GM18507 (cell line): ENCODE results near the gene PNPLA2.
A peak's percentile ranks its signal among the peaks of the same experiment; 100 is the strongest.

Source experiments
- DNase-seq: peaks from one replicate; pipeline ENCODE4 v3.0.0; 2011; ENCODE audit warnings: low read depth; ENCODE audit not compliant: insufficient read length; ENCODE audit errors: extremely low spot score
- FAIRE-seq: peaks from 2 replicates; lab custom pipeline; 2011; peaks lifted over from hg19 to GRCh38; lab: Jason Lieb, UNC

Gene PNPLA2

DNA sequence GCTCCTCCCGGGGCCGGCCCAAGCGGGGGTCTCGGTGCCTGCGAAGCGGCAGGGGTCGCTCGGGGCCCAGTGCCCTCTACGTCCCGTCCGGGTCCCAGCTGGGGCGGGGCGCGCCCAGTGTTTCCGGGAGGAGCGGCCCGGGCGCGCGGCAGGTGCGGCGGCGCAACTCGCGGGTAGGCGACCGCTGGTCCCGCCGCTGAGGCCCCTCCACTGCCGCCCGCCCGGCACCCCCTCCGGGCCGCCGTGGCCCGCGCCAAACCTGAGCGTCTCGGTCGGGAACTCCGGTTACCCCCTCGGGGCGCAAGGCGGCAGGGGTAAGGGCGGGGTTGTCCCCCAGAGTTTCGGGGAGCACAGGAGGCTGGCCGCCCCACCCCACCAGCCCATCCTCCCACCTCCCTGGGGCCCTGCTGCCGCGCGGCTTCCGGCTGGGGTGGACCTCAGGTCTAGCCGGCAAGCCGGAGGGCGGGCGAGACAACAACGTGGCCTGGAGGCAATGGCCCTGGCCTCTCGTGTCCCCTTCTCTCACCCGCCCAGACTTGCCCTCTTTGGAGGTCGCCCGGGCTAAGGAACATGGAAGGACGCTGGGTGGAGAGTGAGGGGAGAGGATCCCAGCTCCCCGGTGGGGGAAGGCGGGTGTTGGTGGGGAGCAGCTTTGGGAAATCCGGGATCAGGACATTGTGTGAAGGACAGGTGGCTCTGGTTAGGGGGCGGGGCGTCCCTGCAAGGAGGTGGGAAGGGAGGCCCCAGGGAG, 8.6 kb downstream of the PNPLA2 start:
- FAIRE-seq (peak; percentile 94), DNase-seq (no peak)

DNA sequence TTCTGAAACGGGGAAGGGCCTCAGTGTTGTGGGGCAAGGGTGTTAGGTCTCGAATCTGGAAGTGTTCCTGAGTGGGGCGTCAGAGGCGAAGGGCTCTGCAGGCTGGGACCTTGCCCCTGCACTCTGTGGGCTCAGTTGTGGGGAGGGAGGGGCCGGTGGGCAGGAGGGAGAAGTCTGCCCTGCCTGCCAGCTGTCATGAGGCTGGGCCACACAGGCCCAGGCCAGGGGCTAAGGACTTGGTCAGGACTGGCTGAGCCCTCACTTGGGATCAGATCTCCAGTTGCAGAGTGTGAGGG, 9.1 kb downstream of the PNPLA2 start, which contains the start of gene CRACR2B:
TSS of gene CRACR2B (plus strand) at position 23 of the 296 bp plus-strand sequence. CDS start 689 bp downstream, outside the sequence.
- no peak for FAIRE-seq

DNA sequence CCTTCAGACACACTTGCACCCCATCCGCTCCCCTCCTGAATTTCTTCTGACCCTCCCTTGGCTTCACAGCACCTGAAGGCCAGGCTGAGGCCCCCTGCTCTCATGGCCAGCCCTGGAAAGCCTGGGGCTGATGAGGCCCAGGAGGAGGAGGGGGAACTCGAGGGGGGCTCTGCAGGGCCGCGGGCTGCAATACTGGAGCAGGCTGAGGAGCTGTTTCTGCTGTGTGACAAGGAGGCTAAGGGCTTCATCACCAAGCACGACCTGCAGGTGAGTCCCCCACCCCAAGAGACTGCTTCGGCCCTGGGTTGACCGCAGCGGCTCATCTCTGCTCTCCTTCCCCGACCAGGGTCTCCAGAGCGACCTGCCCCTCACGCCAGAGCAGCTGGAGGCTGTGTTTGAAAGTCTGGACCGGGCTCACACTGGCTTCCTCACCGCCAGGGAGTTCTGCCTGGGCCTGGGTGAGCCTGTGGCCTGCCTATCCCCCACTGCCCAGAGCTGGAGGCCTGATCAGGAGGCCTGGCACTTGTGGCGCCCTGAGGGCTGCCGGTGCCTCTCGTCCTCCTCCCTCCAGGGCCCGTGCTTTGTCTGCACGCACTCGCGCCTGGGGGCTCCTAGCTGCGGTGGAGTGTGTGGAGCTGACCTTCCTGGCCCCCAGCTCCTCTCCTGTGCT, 9.9 kb downstream of the PNPLA2 start:
- FAIRE-seq: no peak
- no peak for DNase-seq

More for the DNA sequence above, 9.1 kb downstream of the PNPLA2 start, which contains the start of gene CRACR2B:
- no peak for DNase-seq

- FAIRE-seq (peak; percentile 77), DNase-seq (no peak)
Observed at GRCh38 chr11:829176-829846, 10.6 kb downstream of the PNPLA2 start.

- no peak for DNase-seq
- no peak for FAIRE-seq
Observed at GRCh38 chr11:829847-830294, 11.2 kb downstream of the PNPLA2 start.

DNA sequence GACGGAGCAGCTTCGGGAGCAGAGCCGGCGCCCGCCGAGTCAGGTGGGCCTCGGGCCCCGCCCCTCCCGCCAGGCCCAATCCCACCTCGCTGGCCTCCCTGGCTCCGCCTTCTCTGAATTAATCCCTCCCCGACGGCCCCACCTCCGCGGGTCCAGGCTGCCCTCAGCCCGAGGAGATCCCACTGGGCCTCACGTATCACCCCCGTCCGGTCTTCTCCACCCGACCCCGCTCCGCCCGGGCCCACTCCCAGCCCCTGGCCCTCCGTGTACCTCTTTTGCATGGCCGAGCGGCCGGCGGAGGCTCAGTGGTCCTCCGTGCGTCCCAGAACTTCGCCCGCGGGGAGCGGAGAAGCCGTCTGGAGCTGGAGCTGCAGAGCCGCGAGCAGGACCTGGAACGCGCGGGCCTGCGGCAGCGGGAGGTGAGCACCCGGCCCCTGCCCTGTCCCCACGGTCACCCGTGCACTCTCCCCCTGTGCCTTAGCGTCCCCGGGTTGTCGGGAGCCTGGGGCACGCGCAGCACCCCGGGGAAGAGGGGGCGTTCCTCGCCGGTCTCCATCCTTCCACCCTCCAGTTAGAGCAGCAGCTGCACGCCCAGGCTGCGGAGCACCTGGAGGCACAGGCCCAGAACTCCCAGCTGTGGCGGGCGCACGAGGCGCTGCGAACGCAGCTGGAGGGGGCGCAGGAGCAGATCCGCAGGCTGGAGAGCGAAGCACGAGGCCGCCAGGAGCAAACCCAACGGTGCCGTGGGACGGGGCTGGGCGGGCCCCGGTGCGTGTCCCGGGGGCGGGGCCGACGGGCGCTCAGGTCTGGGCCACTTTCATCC, 11.8 kb downstream of the PNPLA2 start:
- FAIRE-seq (peak; percentile 76), DNase-seq (no peak)

GRCh38 chr11:831118-831864, 12.6 kb downstream of the PNPLA2 start:
- no peak for DNase-seq

DNA sequence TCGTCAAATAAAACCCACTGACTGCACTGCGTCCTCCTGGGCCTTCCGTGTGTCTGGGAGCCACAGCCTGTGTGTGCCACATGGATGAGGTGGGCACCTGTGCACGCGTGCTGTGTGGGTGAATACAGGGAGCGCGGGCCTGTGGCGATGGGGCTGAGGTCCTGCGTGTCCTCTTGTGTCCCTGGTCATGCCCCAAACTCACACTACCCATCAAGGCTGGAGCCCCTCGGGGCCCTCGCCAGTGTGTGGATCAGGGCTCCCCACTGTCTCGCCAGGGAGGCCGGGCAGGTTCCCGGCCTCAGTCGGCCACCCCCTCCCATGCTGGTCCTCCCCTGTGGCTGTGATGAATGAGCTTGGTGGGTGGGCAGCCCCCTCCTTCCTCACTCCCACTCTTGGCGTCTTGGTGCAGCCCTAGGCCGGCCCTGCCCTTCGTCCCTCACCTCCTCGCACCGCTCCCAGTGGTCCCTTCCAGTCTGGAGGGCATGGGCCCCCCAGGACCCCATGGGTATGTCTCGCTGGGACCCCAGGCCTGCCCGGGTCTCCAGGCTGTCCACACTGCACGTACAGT, 13.3 kb downstream of the PNPLA2 start:
- FAIRE-seq: no peak
- DNase-seq: no peak

More at GRCh38 chr11:831118-831864, 12.6 kb downstream of the PNPLA2 start:
- no peak for FAIRE-seq

GRCh38 chr11:832529-833113, 13.9 kb downstream of the PNPLA2 start, which contains the start of gene CD151:
CD151 (plus strand) TSS chr11:832952; CDS start chr11:836070, 3,118 bp downstream.
- no peak for DNase-seq
- FAIRE-seq: no peak

DNA sequence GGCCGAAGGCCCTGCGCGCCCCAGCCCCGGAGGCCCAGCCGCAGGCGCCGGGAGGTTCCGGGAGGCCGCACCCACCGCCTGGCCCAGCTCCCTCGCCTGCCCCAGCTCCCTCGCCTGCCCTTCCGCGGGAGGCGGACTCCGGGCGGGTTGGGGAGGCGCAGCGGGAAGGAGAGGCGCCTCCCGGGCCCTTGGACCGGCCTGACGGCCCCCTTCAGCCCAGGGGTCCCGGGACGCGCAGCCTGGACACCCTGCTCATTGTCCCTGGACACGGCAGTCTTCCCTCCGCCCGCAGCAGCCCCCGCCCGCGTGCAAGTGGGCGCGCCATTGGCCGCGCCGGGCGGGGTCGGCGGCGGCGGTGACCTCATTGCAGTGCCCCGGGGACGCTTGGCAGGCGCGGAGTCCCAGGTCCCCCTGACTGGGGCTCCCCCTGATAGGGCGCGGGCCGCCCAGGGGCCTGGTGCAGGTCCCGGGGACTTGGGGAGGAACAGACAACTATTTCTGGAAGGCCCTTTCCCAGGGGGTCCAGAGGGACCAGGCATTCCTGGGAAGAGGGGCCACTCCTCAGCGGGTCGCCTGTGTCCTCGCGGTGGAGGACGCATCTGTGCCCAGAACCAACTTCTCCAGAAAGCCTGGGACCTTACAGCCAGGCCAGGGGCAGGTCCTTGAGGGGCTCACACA, 14.5 kb downstream of the PNPLA2 start:
- DNase-seq: no peak
- FAIRE-seq: no peak

DNA sequence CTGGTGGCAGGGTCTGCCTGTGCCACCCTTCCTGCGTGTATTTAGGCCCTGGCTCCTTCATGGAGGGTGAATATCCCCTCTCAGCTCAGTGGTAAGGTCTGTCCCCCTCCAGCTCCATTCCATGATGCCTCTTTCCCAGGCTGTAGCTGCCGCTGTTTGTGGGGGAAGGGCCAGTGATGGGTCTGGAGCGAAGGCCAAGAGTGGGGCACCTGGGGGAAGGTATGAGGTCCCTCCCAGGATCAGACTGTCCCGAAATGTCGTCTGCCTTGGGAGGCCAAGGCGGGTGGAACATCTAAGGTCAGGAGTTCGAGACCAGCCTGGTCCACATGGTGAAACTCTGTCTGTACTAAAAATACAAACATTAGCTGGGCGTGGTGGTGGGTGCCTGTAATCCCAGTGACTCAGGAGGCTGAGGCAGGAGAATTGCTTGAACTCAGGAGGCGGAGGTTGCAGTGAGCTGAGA, 15.2 kb downstream of the PNPLA2 start:
- DNase-seq (no peak), FAIRE-seq (no peak)

GRCh38 chr11:834371-835316, 15.9 kb downstream of the PNPLA2 start:
- no peak for FAIRE-seq

DNA sequence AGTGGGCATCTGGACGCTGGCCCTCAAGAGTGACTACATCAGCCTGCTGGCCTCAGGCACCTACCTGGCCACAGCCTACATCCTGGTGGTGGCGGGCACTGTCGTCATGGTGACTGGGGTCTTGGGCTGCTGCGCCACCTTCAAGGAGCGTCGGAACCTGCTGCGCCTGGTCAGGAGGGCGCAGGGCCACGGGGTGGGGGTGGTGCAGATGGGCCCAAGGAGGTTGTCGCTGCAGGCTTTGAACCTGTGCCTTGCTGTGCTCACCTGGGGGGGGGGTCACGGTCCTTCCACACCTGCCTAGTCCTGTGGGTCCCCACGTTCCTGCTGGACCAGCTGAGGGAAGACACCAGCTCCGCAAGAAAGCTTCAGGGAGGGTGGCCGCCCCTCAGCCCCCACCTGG, 17.6 kb downstream of the PNPLA2 start:
- DNase-seq (no peak), FAIRE-seq (no peak)

More at GRCh38 chr11:834371-835316, 15.9 kb downstream of the PNPLA2 start:
- no peak for DNase-seq

DNA sequence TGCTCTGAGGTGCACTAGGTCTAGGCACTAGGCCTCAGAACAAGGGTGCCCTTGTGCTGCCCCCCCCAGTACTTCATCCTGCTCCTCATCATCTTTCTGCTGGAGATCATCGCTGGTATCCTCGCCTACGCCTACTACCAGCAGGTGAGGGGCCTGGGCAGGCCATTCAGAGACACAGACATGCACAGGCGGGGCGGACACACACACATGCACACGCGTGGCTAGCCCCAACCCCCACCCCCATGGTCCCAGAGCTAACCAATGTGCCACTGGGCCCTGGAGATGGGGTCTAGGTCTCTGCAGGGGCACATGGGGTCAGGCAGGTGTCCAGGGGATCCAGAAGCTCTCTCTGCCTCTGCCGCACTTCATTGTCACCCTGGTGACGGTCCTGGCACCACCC, 18.0 kb downstream of the PNPLA2 start:
- FAIRE-seq (no peak), DNase-seq (no peak)

DNA sequence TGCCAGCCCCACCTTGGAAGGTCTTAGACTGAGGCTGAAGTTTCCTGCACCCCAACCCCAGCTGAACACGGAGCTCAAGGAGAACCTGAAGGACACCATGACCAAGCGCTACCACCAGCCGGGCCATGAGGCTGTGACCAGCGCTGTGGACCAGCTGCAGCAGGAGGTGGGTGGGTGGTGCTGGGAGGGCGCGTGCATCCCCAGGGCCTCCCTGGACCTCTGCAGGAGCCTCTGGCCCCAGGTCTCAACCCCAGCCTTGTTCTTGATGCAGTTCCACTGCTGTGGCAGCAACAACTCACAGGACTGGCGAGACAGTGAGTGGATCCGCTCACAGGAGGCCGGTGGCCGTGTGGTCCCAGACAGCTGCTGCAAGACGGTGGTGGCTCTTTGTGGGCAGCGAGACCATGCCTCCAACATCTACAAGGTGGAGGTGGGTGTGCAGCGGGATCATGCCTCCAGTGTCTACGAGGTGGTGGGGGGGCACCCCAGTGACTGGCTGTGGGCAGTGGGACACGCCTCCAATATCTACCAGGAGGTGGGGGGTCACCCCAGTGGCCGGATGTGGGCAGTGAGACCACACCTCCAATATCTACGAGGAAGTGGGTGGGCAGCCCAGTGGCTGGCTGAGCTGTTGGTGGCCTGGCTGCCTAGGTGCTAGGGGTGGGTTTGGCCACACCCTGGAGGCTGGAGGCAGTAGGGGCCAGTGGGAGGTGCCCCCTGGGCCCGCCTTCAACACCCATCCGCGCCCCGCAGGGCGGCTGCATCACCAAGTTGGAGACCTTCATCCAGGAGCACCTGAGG, 18.7 kb downstream of the PNPLA2 start:
- DNase-seq: no peak
- no peak for FAIRE-seq

DNA sequence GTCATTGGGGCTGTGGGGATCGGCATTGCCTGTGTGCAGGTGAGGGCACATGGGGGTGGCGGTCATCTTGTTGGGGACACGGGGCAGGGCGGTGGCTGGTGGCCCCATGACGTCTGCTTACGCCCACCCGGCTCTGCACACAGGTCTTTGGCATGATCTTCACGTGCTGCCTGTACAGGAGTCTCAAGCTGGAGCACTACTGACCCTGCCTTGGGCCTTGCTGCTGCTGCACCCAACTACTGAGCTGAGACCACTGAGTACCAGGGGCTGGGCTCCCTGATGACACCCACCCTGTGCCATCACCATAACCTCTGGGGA, 19.2 kb downstream of the PNPLA2 start:
- no peak for FAIRE-seq
- no peak for DNase-seq
